OCI-LY3 (cell line): ENCODE measurements around the gene NOP58.

Experiments used
- CTCF ChIP-seq: fragments of 200-600, 300-600 bp; sonication (generic); IDR thresholded peaks from 2 replicates; pipeline ENCODE4 v1.5.1; 2014; ENCODE audit warnings: antibody characterized with exemption, low read length, low read depth
- EZH2phosphoT487 ChIP-seq: fragments of 200-600 bp; shearing (Covaris generic); IDR thresholded peaks from 2 replicates; pipeline ENCODE4 v1.6.1; 2018; ENCODE audit warnings: antibody characterized with exemption, mixed run types, low read depth

- no peak for TF ChIP-seq CTCF
- TF ChIP-seq EZH2phosphoT487: no peak
Observed at GRCh38 chr2:202317080-202317857, 51.7 kb downstream of the NOP58 start.
